Measurements from ENCODE around the gene KRT74.

Gene KRT74

DNA sequence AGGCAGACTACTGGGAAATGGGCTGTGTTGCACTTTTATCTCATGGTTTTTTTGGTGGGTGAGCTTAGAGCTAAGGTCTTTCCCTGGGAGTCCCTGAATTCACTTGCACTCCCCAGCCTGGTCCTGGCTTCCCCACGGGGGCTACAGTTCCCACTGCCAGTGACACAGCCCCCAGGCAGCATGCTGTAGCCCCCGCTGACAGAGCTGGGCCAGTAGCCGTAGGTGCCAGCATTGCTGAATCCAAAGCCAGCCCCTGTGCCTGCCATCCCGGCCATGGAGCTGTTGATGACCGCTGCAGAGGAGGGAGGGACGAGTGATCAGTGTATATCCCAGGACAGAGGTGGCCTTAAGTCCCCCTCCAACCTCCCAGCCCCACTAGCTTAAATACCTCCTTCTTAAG lies 34.5 kb upstream of the KRT74 start:
- TF ChIP-seq, protein P1, sequence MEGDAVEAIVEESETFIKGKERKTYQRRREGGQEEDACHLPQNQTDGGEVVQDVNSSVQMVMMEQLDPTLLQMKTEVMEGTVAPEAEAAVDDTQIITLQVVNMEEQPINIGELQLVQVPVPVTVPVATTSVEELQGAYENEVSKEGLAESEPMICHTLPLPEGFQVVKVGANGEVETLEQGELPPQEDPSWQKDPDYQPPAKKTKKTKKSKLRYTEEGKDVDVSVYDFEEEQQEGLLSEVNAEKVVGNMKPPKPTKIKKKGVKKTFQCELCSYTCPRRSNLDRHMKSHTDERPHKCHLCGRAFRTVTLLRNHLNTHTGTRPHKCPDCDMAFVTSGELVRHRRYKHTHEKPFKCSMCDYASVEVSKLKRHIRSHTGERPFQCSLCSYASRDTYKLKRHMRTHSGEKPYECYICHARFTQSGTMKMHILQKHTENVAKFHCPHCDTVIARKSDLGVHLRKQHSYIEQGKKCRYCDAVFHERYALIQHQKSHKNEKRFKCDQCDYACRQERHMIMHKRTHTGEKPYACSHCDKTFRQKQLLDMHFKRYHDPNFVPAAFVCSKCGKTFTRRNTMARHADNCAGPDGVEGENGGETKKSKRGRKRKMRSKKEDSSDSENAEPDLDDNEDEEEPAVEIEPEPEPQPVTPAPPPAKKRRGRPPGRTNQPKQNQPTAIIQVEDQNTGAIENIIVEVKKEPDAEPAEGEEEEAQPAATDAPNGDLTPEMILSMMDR (conservative IDR thresholded peaks at IDR 0.05): no peak
- no peak for TF ChIP-seq ZFX (IDR thresholded peaks at IDR 0.05)
- H3K27ac ChIP-seq: no peak overlapping the region

DNA sequence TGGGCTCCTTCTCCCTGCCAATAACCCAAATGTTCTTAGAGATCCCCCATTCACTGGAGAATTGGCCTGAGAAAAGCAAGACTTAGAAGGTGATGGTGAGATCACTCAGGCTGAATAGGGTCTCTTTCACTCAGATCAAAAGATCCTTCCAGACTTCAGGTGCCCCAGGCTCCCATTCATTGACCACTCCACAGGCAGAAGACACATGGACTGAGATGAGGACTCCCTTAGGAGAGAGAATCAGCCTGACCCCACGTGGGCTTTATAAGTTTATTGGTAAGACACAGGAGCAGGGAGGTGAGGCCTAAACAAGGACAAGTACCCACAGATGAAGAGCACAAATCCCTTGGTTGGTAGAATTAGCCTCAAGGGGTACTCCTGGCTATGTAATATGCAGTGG lies 33.7 kb upstream of the KRT74 start:
- no peak overlapping the region for H3K27ac ChIP-seq
- TF ChIP-seq, protein P1 (conservative IDR thresholded peaks at IDR 0.05): no peak
- TF ChIP-seq ZFX (IDR thresholded peaks at IDR 0.05): no peak

DNA sequence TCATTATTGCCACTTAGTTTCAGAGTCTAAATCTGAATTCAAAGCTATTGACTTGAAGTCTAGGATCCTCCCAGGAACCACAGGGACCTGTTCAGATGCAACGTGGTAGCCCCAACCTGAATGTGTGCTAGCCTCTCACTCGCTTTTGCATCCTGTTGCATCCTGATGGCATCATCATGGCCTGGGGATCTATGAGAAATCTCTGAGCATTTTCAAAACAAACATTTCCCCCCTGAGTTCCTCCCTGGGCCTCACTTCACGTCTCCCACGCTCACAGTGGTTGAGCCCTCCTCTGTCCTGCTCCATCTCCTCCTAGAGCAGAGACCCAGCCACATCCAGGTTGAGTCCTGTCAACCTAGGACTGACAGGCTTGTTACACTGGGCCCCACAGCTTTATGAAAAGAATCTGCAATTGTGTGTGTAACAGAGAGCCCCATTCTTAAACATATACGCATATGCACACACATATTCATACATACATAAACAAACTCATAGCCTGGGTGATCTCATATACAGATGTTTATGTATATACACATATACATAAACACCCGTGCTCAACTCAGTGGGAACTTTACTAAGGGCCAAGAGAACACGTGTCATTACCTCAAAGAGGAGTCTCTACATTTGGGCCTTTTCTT lies 33.1 kb upstream of the KRT74 start:
- no peak overlapping the region for H3K27ac ChIP-seq
- no peak for TF ChIP-seq ZFX (IDR thresholded peaks at IDR 0.05)
- TF ChIP-seq, protein P1 (conservative IDR thresholded peaks at IDR 0.05): no peak

DNA sequence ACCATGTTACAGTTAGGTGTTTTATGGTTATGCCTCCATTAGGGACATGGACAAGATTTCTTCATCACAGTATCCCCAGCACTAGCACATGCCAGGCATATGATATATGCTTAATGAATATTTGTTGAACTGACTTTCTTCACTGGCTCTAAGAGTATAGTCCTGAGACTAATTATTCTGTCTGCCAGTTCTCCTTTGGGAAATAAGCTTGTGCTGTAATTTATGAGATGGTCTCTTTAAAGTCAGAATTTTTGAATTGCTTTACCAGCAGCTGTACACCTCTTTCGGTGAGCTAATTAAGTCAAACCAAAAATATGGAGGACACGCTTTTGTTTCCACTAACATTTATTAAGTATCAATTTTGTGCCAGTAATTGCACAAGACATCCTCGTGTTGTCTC lies 32.5 kb upstream of the KRT74 start:
- no peak overlapping the region for H3K27ac ChIP-seq
- TF ChIP-seq, protein P1 (conservative IDR thresholded peaks at IDR 0.05): no peak
- TF ChIP-seq ZFX (IDR thresholded peaks at IDR 0.05): no peak

DNA sequence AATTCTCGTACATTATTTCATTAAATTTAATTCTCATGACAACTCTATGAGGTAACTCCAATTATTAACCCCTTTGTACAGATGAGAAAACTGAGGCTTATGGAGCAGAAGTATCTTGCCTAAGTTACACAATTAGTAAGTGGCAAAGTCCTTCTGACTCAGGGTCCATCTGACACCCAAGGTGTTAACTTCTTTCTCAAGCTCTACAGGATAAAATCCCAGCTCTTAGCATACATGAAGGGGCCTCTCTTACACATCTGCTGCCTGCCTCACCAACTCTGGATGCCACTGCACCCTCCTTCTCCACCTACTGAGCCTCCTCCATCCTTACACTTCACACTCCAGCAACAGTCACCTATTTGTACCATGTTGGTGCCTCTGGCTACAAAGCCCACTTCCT lies 31.9 kb upstream of the KRT74 start:
- TF ChIP-seq, protein P1 (conservative IDR thresholded peaks at IDR 0.05): no peak
- no peak for TF ChIP-seq ZFX (IDR thresholded peaks at IDR 0.05)
- no peak overlapping the region for H3K27ac ChIP-seq

DNA sequence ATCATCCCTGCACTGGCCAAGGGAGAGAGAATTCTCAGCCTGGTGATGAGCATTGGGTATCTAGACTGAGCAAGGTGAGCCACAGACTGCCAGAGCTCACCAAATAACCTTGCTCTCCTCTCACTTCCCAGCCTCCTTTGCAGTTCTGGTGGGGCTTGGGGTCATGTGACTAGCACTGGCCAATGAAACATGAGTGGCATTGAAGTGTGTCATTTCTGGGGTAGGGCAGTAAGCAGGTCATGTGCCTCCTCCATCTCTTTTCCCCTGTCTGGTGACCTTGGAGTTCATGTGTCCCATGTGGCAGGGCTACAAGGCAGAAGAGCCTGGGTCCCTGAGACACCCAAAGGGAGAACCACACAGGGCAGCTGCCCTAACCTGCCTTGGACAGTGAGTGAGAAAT lies 31.2 kb upstream of the KRT74 start:
- TF ChIP-seq ZFX (IDR thresholded peaks at IDR 0.05): no peak
- TF ChIP-seq, protein P1 (conservative IDR thresholded peaks at IDR 0.05): no peak
- H3K27ac ChIP-seq: no peak overlapping the region

DNA sequence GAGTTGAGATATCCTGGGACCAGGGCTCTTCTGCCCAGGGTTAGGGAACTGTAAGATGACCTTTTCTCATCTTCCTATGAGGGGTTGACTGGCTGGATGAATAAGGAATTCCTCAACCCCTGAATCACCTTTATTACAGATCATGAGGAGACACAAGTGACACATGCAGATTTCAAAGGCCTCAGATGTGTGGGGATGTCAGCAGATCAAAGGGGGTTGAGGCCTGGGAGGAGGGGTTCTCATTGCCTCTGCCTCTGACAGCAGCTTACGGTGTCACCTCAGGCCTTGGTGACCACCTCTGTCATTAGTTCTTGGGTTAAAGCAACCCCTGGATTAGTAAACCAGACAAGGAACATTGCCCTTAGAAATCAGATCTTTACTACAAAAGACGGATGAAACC lies 29.7 kb upstream of the KRT74 start:
- TF ChIP-seq, protein P1 (conservative IDR thresholded peaks at IDR 0.05): no peak
- TF ChIP-seq ZFX (IDR thresholded peaks at IDR 0.05): no peak
- no peak overlapping the region for H3K27ac ChIP-seq

Data from C4-2B (cell line).